Left lobe of liver (tissue), 2 donors: ENCODE results near the gene ZKSCAN1. TPM values are rescaled to one million over a fixed set of nuclear protein-coding genes. Genes with fewer than 3 reads are reported as not detected.

Experiments
- ATAC-seq: fragments of 200-7000 bp; cut with Tn5 transposase; one replicate; pipeline ENCODE4 v1.9.1; 2020; ENCODE audit warnings: mild to moderate bottlenecking, moderate library complexity
- DNase-seq: peaks from one replicate; pipeline ENCODE4 v3.0.0-alpha.2; 2020; ENCODE audit warnings: low spot score
- total RNA-seq: library from RNA; stranded (reverse); gene quantifications from one replicate; pipeline ENCODE4 v1.2.1, GENCODE V29; 2021
- donor health status: DM: no; HTN: no; CAD: no; lungs with moderate emphysema.
- donor health status: DM: no; HTN: yes; CAD: no.

Gene ZKSCAN1
- total RNA-seq, 1 donor from 2014 or later = 99.9 TPM

GRCh38 chr7:100033526-100033925, 18.1 kb downstream of the ZKSCAN1 start:
- ATAC-seq (no peak), DNase-seq (no peak)

GRCh38 chr7:100034871-100035510, 19.6 kb downstream of the ZKSCAN1 start:
- DNase-seq (no peak), ATAC-seq (no peak)

GRCh38 chr7:100035876-100036275, 20.5 kb downstream of the ZKSCAN1 start:
- DNase-seq (no peak), ATAC-seq (no peak)

GRCh38 chr7:100038326-100038725, 22.9 kb downstream of the ZKSCAN1 start:
- ATAC-seq = peak; percentile 30

GRCh38 chr7:100040575-100040974, 25.2 kb downstream of the ZKSCAN1 start:
- DNase-seq = no peak
- no peak for ATAC-seq

More at GRCh38 chr7:100038326-100038725, 22.9 kb downstream of the ZKSCAN1 start:
- no peak for DNase-seq

- ATAC-seq (peak; percentile 75), DNase-seq (peak; percentile 73)
Measured at GRCh38 chr7:100044718-100045117, 29.3 kb downstream of the ZKSCAN1 start.

- ATAC-seq (no peak), DNase-seq (no peak)
Measured at GRCh38 chr7:100048680-100049079, 33.3 kb downstream of the ZKSCAN1 start.

GRCh38 chr7:100049441-100050291, 34.3 kb downstream of the ZKSCAN1 start, which contains the start of gene ZSCAN21:
Gene ZSCAN21 (plus strand): TSS chr7:100049774. CDS start chr7:100057007, 7,233 bp downstream.
- ATAC-seq = peak; percentile 86

GRCh38 chr7:100051611-100052010, 36.2 kb downstream of the ZKSCAN1 start:
- no peak for DNase-seq
- no peak for ATAC-seq

More at GRCh38 chr7:100049441-100050291, 34.3 kb downstream of the ZKSCAN1 start, which contains the start of gene ZSCAN21:
- DNase-seq = peak; percentile 86

- ATAC-seq (peak; percentile 79), DNase-seq (no peak)
Measured at GRCh38 chr7:100053215-100053614, 37.8 kb downstream of the ZKSCAN1 start.

GRCh38 chr7:100057006-100057405, 41.6 kb downstream of the ZKSCAN1 start:
- no peak for DNase-seq

GRCh38 chr7:100059251-100059739, 43.9 kb downstream of the ZKSCAN1 start:
- no peak for DNase-seq

More at GRCh38 chr7:100057006-100057405, 41.6 kb downstream of the ZKSCAN1 start:
- no peak for ATAC-seq

GRCh38 chr7:100061518-100062193, 46.3 kb downstream of the ZKSCAN1 start:
- no peak for DNase-seq
- ATAC-seq = no peak

More at GRCh38 chr7:100059251-100059739, 43.9 kb downstream of the ZKSCAN1 start:
- no peak for ATAC-seq

GRCh38 chr7:100063376-100063775, 48.0 kb downstream of the ZKSCAN1 start:
- no peak for DNase-seq
- ATAC-seq = no peak

GRCh38 chr7:100064162-100064561, 48.8 kb downstream of the ZKSCAN1 start:
- ATAC-seq = no peak
- DNase-seq = no peak

- DNase-seq = peak; percentile 88
- peak; percentile 92 for ATAC-seq
Measured at GRCh38 chr7:100065452-100066186, 50.2 kb downstream of the ZKSCAN1 start.

- no peak for DNase-seq
Measured at GRCh38 chr7:100066953-100067352, 51.6 kb downstream of the ZKSCAN1 start.

GRCh38 chr7:100069991-100070390, 54.6 kb downstream of the ZKSCAN1 start:
- DNase-seq (no peak), ATAC-seq (no peak)

More at GRCh38 chr7:100066953-100067352, 51.6 kb downstream of the ZKSCAN1 start:
- no peak for ATAC-seq

- DNase-seq = no peak
- ATAC-seq = no peak
Measured at GRCh38 chr7:100071018-100071723, 55.8 kb downstream of the ZKSCAN1 start.

- no peak for ATAC-seq
- DNase-seq = no peak
Measured at GRCh38 chr7:100072462-100072861, 57.1 kb downstream of the ZKSCAN1 start.
